HG03342 (cell line): ENCODE data around the gene ANKRD29.
"Not testable (repeated sequence)": the region's sequence is repeated elsewhere in the genome, so short reads cannot be mapped to it uniquely, and the experiment has no call there.

ENCODE experiments used
- ATAC-seq: cut with Tn5 transposase; IDR thresholded peaks from one replicate; pipeline ENCODE4 v1.9.1; 2021; ENCODE audit warnings: mild to moderate bottlenecking, moderate library complexity; ENCODE audit not compliant: unreplicated experiment

Gene ANKRD29

GRCh38 chr18:23567671-23568070, 95.0 kb downstream of the ANKRD29 start:
- ATAC-seq, result no peak

GRCh38 chr18:23565916-23566547, 96.7 kb downstream of the ANKRD29 start:
- ATAC-seq, result no peak

GRCh38 chr18:23563377-23564043, 99.2 kb downstream of the ANKRD29 start:
- no peak for ATAC-seq

GRCh38 chr18:23560186-23560585, 102.5 kb downstream of the ANKRD29 start:
- no peak for ATAC-seq

GRCh38 chr18:23557511-23557910, 105.2 kb downstream of the ANKRD29 start:
- not testable (repeated sequence) for ATAC-seq

GRCh38 chr18:23556145-23556780, 106.4 kb downstream of the ANKRD29 start:
- no peak for ATAC-seq

- ATAC-seq, result no peak
Measured at GRCh38 chr18:23553887-23554286, 108.8 kb downstream of the ANKRD29 start.

GRCh38 chr18:23552505-23552904, 110.2 kb downstream of the ANKRD29 start:
- ATAC-seq, result no peak

GRCh38 chr18:23551978-23552377, 110.7 kb downstream of the ANKRD29 start:
- no peak for ATAC-seq

GRCh38 chr18:23550898-23551297, 111.8 kb downstream of the ANKRD29 start:
- no peak for ATAC-seq
